ENCODE results near the gene ELP2. TPM values are rescaled to one million over a fixed set of nuclear protein-coding genes. Genes with fewer than 3 reads are reported as not detected.

ELP2 gene
- total RNA-seq, 1 donor from 2014 or later: 89.9 TPM

GRCh38 chr18:36177913-36178312 lies 48.2 kb downstream of the ELP2 start:
- H3K36me3 Mint-ChIP-seq (ENCODE audit: unreplicated experiment): peaks cover 23% of the 10 kb centered on the region
- H3K4me3 Mint-ChIP-seq (ENCODE audit: unreplicated experiment): no peak overlapping the region
- TF ChIP-seq CTCF (IDR thresholded peaks at IDR 0.05): no peak
- H3K4me1 Mint-ChIP-seq (ENCODE audit: unreplicated experiment): peaks cover 26% of the 10 kb centered on the region
- H3K9me3 Mint-ChIP-seq (ENCODE audit: unreplicated experiment): no peaks in the 10 kb centered on the region
- no peaks in the 10 kb centered on the region for H3K27me3 Mint-ChIP-seq (ENCODE audit: unreplicated experiment)
- DNase-seq (ENCODE audit: extremely low spot score, unreplicated experiment): no peak
- H3K27ac Mint-ChIP-seq (ENCODE audit: unreplicated experiment): no peak overlapping the region

- Mint-ChIP-seq H3K36me3 (ENCODE audit: unreplicated experiment) (peaks cover 20% of the 10 kb centered on the region), H3K9me3 (ENCODE audit: unreplicated experiment) (no peaks in the 10 kb centered on the region), H3K4me3 (ENCODE audit: unreplicated experiment) (peak overlapping the region; percentile 4), H3K4me1 (ENCODE audit: unreplicated experiment) (peaks cover 26% of the 10 kb centered on the region), H3K27me3 (ENCODE audit: unreplicated experiment) (no peaks in the 10 kb centered on the region), H3K27ac (ENCODE audit: unreplicated experiment) (peak overlapping the region; percentile 74)
- no peak for TF ChIP-seq CTCF (IDR thresholded peaks at IDR 0.05)
- DNase-seq (ENCODE audit: extremely low spot score, unreplicated experiment): no peak
These were observed 50.1 kb downstream of the ELP2 start for GRCh38 chr18:36179562-36180355.

- peaks cover 29% of the 10 kb centered on the region for H3K4me1 Mint-ChIP-seq (ENCODE audit: unreplicated experiment)
- H3K27ac Mint-ChIP-seq (ENCODE audit: unreplicated experiment): no peak overlapping the region
- TF ChIP-seq CTCF (IDR thresholded peaks at IDR 0.05): no peak
- no peak for DNase-seq (ENCODE audit: extremely low spot score, unreplicated experiment)
- no peaks in the 10 kb centered on the region for H3K9me3 Mint-ChIP-seq (ENCODE audit: unreplicated experiment)
- no peaks in the 10 kb centered on the region for H3K27me3 Mint-ChIP-seq (ENCODE audit: unreplicated experiment)
- H3K36me3 Mint-ChIP-seq (ENCODE audit: unreplicated experiment): peaks cover 7% of the 10 kb centered on the region
- no peak overlapping the region for H3K4me3 Mint-ChIP-seq (ENCODE audit: unreplicated experiment)
These were observed 51.7 kb downstream of the ELP2 start for GRCh38 chr18:36181441-36181840.

GRCh38 chr18:36181898-36182506 lies 52.3 kb downstream of the ELP2 start:
- peak; percentile 65 for DNase-seq (ENCODE audit: extremely low spot score, unreplicated experiment)
- peaks cover 31% of the 10 kb centered on the region for H3K4me1 Mint-ChIP-seq (ENCODE audit: unreplicated experiment)
- no peak for TF ChIP-seq CTCF (IDR thresholded peaks at IDR 0.05)
- no peak overlapping the region for H3K4me3 Mint-ChIP-seq (ENCODE audit: unreplicated experiment)
- peaks cover 3% of the 10 kb centered on the region for H3K36me3 Mint-ChIP-seq (ENCODE audit: unreplicated experiment)
- H3K27me3 Mint-ChIP-seq (ENCODE audit: unreplicated experiment): no peaks in the 10 kb centered on the region
- H3K27ac Mint-ChIP-seq (ENCODE audit: unreplicated experiment): no peak overlapping the region
- no peaks in the 10 kb centered on the region for H3K9me3 Mint-ChIP-seq (ENCODE audit: unreplicated experiment)

GRCh38 chr18:36183033-36183432 lies 53.3 kb downstream of the ELP2 start:
- Mint-ChIP-seq H3K9me3 (ENCODE audit: unreplicated experiment) (no peaks in the 10 kb centered on the region), H3K27ac (ENCODE audit: unreplicated experiment) (no peak overlapping the region), H3K27me3 (ENCODE audit: unreplicated experiment) (no peaks in the 10 kb centered on the region), H3K4me1 (ENCODE audit: unreplicated experiment) (peaks cover 37% of the 10 kb centered on the region), H3K36me3 (ENCODE audit: unreplicated experiment) (no peaks in the 10 kb centered on the region), H3K4me3 (ENCODE audit: unreplicated experiment) (no peak overlapping the region)
- no peak for TF ChIP-seq CTCF (IDR thresholded peaks at IDR 0.05)
- DNase-seq (ENCODE audit: extremely low spot score, unreplicated experiment): peak; percentile 40
